NCI-H82 (cell line): ENCODE results near the gene NDST3.
"Not testable (repeated sequence)": the region's sequence is repeated elsewhere in the genome, so short reads cannot be mapped to it uniquely, and the experiment has no call there.

Experiments
- DNase-seq: peaks from one replicate; lab custom pipeline; 2025; lab: John Stamatoyannopoulos, UW

The NDST3 gene

DNA sequence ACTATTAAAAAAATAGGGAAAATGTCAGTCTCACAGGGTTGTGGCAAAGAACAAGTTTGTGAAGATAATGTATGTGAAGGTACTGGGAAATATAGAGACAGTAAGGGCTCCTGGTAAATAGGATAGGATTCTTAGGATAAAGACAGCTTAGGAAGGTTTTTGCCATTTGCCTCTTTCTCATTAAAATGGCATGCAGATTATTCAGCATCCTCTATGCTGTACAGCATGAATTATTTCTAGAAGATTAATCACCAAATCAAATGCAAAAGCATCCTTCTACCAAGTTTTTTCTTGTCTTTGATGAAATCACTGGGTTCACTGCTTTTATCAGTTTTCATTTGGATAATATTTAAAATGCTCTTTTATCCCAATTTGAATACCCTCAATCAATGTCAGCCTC is 142.8 kb downstream of the NDST3 start:
- DNase-seq = no peak

DNA sequence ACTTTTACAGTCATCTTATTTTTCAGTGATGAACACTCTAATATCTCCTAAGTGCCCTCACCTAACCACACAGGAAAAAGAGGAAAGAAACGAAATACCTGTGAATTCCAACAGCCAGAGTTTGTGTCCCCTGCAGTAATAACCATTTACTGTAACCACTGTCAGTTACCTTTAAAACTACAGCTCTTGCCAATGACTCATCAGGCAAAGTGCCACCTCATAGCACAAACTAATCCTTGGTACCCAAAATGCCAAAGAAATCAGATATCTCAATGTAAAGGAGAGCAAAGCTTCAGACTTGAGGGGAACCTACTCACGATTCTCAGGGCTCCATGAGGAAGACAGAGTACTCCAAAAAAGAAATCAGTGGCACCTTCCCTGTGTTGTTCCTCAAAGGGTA is 146.5 kb downstream of the NDST3 start:
- DNase-seq = no peak

DNA sequence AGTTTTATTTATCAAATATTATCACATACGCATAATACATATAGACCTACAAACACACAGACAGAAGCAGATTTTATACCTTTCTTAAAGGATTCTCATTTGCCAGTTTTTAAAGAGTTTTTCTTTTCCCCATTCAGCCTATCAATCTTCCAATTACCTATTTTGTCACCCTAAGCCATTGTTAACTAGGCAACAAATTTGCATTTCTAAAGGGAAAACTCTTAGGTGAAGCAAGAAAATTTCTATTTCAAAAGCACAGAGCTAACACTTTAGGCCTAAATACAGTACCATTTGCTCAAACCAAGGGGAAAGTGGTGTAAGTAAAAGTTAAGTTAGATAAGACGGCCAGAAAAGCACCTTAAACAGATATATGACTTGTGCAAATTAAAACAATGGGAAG is 156.6 kb downstream of the NDST3 start:
- DNase-seq = no peak

DNA sequence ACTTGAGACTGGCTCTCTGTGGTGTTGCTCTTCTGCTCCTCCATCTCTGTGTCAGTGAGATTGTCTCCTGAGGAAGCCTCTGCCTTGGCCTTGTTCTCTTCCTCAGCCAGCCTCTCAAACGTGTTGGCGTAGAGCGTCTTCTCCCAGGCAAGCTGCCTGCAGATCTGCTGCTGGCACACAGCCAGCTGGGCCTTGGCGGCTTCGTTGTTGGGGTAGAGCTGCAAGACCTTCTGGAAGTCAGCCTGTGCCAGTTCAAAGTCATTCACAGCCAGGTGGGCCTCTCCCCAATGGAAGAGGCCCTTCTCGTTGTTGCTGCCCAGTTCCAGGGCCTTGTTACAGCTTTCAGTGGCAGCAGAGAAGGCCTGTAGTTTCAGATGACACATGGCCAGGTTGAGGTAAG is 159.1 kb downstream of the NDST3 start:
- DNase-seq = no peak

DNA sequence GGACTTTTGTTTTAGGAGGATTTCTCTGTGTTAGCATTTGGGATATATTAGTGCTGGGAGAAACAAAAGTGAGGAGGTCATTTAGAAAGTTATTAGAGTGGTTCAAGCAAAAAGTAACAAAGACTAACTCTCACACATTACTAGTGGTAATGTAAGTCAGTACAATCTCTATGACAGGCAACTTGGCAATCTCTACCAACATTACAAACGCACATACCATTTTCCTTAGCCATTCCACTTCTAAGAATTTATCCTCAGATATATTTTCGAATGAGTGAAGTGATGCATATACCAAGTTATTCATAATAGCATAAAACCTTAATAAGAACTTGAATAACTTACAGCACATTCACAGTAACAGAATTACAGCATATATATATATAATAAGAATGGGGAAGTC is 172.3 kb downstream of the NDST3 start:
- DNase-seq = no peak

DNA sequence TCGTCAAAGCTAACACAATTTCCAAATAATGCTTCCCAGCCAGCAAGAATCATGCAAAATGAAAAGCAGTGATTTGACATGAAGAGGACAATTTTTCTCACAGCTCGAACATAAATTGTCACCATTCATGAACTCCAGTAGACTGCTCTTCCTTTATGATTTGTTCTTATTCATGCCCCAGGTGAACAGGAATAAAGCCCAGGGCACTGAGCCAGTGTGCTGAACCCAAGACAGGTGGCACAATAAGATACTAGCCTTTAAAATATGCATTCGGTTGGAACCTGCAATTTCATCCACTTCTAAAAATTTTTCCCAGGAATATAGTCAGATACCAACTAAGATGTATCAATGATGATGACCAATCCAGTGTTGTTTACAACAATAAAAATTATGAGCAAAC is 178.8 kb downstream of the NDST3 start:
- no peak for DNase-seq

DNA sequence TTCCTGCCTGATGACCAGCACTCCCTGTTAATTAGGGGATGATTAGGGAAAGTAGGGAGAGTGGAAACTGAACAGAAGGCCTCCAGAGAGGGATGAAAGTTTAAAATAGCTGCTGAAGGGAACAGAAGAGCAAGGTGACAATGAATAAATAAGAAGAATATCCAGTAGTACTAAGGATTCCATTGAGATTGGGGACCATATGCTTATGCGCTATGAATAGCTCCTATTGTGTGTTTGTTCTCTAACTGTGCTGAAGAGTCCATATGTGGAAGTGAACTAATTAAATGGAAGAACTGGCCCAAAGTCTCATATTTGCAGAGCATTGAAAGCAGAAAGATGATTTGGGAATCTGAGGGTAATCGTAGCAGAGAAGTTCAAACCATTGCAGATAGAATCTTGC is 181.5 kb downstream of the NDST3 start:
- no peak for DNase-seq

DNA sequence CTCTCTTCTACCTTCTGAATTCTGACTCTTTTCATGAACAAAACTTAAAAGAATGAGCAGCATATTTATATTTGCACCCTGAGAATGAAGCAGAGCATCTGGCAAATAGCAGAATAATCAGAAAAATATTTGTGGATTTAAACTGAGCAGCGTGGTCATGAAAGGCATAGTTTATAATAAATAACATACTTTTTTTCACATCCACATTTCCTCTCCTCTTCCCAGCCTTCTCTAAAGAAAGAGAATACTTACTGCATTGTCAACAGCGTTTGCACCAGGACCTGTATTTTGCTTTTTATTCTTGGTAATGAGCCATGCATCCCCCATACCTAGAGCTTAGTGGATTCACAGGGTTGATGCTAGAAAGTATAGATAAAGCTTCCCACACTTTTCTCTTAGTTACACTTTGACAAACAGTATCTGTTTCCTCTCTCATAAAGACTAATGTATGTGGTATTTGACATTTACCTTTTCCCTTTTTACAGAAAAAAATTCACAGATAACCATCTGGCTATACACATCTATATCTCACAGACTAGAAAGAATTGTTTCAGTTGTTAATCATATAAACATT is 187.0 kb downstream of the NDST3 start:
- DNase-seq = no peak

DNA sequence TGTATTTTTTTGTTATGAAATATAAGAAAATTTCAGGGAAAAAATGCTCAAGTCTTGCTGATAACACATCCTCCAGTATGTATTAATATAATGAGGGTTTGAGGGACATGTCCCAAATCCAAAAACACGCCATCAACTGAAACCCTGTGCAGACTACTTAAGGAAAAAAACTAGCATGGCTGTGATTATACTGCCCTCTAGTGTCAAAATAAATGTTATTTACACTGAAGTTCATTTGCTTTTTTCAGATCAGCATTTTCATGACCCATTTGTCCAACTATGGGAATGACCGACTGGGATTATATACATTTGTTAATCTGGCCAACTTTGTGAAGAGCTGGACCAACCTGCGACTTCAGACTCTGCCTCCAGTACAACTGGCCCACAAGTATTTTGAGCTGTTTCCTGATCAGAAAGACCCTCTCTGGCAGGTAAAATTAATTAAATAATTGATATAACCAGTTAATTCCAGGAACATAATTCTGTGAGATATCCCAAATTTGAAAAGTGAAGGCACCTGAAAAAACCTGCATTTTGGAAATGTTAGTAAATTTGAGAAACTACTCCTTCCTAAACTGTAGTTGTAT is 190.1 kb downstream of the NDST3 start:
- DNase-seq = peak; percentile 82

DNA sequence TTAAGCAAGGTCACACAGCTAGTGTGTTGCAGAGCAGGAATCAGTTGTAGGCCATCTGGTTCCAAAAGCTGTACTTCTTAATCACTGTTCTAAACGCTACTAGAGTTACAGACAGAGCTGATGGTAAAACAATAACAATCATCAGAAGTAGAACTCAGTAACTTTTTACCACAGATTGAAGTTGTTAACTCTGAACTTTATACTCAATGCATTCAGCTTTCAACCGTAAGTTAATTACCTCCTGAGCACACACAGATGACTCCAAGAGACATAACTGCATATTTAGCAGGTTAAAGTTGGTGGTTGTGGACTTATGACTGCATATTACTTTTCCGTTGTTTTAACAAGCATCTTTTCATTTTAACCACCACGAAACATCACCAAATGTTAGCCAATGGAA is 191.2 kb downstream of the NDST3 start:
- DNase-seq = peak; percentile 14

DNA sequence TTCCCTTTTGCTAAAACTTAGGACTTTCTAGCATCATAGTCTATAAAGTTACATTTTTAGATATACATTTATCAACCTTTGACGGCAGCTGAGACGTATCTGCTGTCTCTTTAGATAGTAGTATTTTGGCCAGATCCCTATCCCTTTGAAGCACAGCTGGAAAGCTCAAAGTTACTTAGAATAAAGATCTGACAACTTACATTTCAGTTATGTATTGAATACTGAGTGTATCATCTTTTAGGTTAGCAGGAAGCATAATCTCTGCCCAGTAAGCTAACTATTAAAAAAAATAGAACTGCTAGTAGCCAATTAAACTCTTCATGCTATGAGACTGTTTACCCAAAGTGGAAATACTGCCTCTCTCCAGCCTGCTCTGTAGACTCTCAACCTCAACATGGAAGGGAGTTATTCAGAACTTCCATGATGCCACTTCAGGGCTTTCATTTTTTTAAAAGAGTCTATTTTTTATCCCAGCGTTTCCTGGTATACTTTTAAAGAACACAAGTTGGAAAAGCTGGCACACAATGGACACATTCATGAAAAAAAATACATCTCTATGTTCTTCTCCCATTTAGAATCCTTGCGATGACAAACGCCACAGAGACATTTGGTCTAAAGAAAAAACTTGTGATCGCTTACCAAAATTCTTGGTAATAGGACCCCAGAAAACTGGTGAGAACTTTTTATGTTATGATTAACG is 192.2 kb downstream of the NDST3 start:
- no peak for DNase-seq

DNA sequence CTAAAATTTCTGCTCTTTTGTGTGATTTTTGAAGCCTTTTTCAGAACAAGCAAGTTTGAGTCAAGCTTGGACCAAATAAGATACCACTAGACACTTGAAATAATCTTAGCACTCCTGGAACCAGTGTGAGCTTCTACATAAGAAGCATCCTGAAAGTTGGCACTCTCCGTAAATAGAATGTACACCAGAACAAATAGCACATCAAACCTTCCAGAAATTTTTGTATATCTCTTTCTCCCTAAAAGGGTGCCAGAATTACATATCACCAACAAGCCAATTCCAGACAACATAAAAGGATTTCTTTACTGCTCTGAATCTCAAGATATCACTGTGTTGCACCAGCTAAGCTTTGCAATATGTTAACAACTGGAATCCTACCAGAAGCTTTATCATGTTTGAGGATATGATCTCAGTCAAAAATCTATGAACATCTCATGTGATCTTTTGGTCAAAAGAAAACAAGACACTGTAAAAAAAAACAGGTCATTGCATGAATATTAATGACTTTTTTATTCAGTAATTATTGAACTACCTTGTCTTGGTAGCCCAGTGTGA is 201.4 kb downstream of the NDST3 start:
- DNase-seq = no peak

DNA sequence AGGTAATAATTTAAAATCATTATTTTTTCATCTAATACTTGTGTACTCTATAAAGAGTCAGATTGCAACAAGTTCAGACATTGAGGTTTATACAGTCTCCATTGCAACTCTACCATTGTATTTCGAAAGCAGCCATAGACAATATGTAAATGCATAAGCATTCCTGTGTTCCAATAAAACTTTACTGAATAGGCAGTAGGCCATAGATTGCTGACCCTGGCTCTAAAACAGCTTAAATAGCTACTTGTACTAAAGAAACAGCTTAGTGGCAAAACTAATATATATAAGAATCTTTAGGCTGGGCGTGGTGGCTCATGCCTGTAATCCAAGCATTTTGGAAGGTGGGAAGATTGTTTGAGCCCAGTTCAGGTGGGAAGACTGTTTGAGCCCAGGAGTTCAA is 203.2 kb downstream of the NDST3 start:
- no peak for DNase-seq

DNA sequence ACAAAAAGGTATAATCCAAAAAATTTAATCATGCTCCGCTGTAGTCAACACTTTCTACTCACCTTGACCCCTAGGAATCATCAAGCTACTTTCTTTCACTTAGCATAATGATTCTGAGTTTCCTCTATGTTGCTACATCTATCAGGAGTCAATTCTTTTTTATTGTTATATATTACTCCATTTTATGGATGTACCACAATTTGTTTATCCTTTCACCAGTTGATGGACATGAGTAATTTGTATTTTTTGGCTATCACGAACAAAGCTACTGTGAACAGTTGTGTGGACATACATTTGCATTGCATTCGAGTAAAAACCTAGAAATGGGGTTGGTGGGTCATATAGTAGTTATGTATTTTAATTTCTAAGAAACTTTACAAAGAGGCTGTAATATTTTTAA is 215.6 kb downstream of the NDST3 start:
- DNase-seq = no peak

DNA sequence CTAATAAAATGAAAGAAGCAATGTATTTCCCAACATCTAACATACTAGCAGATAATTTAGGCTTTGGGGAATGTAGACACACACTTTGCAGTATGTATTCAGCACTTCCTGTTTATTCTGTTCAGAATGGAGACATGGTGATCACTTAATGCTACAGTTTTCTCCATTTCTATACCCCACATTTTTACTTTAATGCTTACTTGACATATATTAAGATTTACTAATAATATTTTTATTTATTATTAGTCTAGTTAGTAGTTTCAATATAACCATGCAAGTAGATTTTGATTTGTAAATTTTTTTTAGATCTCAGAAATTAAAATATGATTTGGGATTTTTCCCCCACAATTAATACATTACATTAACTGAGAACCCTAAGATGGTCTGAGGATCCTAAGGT is 220.1 kb downstream of the NDST3 start:
- no peak for DNase-seq

DNA sequence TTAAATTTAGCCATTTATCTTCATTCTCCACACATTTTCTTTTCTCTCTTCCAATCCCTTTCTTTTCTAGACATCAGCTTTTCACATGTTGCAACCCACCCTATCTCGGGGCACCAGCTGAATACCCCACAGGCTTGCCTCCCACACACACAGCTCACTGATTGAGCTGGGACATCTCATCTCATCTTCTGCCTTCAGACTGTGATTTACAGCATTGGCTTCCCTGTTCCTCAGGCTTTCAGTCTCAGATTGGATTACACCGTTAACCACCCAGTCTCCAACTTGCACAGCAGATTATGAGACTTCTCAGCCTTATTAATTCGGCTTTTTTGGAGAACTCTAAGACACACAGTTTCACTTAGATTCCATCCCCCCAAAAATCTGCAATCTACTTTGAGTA is 224.8 kb downstream of the NDST3 start:
- DNase-seq = peak; percentile 63

DNA sequence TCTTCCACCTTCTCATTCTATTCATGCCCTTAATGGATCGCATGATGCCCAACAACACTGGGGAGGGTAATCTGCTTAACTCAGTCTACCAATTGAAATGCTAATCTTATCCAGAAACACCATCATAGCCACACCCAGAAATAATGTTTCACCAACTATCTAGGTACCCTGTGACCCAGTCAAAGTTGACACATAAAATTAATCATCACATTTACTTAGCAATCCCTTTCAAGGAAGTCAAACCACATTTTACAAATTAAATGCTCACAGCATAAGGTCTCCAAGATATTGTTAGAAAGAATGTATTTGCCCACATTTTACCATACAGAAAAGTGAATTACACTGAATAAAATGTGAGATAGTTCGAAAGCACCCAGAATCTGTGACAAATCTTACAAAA is 226.0 kb downstream of the NDST3 start:
- DNase-seq = no peak

DNA sequence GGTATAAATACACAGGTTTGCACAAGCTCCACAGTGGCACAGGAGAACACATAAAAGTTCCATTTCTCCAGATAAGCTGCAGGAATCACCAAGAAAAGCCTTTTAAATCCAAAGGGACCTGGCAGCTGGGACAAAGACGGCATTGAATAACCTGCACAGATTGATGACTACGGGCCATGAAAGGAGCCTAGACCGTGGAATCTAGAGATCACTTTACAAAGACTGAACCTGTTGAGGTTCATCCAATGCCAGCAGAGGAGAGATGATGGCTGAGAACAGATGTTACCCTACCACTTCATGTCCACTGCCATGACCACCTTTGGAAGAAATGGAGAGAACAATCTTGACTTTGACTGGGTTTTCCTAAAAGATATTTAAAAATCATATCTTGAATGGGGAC is 229.8 kb downstream of the NDST3 start:
- no peak for DNase-seq

DNA sequence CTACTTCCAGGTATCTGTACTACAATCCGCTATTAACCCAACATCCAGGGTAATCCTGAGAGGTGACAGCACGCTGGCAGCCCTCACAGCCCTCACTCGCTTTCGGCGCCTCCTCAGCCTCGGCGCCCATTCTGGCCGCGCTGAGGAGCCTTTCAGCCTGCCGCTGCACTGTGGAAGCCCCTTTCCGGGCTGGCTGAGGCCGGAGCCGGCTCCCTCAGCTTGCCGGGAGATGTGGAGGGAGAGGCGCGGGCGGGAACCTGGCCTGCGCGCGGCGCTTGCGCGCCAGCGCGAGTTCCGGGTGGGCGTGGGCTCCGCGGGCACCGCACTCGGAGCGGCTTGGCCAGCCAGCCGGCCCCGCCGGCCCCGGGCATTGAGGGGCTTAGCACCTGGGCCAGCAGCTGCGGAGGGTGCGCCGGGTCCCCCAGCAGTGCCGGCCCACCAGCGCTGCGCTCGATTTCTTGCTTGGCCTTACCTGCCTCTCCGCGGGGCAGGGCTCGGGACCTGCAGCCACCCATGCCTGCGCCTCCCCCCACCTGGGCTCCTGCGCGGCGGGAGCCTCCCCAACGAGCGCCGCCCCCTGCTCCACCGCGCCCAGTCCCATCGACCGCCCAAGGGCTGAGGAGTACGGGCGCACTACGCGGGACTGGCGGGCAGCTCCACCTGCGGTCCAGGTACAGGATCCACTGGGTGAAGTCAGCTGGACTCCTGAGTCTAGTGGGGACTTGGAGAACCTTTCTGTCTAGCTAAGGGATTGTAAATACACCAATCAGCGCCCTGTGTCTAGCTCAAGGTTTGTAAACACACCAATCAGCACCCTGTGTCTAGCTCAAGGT is 231.2 kb downstream of the NDST3 start:
- no peak for DNase-seq

DNA sequence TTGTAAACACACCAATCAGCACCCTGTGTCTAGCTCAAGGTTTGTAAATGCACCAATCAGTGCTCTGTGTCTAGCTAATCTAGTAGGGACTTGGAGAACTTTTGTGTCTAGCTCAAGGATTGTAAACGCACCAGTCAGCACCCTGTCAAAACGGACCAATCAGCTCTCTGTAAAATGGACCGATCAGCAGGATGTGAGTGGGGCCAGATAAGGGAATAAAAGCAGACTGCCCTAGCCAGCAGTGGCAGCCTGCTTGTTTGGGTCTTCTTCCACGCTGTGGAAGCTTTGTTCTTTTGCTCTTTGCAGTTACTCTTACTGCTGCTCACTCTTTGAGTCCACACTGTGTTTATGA is 231.8 kb downstream of the NDST3 start:
- DNase-seq = not testable (repeated sequence)

DNA sequence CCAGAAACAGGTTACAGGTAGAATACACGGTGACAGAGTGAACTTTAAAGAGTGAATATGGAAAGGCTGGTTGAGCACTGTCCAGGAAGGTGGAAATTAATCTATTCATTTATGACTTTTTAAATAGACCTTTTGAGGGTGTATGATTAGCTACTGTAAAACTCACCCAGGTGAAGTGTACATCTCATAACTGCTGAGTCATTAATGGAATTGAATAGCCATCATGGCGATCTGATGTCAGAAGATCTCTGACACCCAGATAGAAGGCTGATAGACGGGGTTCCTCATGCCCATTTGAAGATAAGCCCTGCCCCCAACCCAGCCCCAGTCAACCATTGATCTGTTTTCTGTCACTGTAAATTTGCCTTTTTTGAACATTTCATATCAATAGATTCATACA is 234.5 kb downstream of the NDST3 start:
- no peak for DNase-seq

DNA sequence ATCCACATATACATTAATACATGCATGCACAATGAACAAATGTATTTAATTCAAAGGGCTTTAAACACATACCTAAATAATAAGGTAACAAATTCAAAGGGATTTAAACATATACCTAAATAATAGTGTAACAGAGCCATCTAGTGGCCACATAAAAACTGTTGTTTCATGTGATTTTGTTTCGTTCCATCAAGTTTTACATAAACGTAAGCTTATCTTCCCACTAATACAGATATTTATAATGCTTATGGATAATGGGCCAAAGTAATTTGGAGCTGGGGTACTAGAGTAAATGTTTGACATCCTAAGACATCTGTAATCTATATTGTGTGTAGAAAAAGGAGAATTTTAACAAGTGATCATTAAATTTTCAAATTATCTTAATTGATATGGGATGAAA is 236.2 kb downstream of the NDST3 start:
- peak; percentile 63 for DNase-seq

DNA sequence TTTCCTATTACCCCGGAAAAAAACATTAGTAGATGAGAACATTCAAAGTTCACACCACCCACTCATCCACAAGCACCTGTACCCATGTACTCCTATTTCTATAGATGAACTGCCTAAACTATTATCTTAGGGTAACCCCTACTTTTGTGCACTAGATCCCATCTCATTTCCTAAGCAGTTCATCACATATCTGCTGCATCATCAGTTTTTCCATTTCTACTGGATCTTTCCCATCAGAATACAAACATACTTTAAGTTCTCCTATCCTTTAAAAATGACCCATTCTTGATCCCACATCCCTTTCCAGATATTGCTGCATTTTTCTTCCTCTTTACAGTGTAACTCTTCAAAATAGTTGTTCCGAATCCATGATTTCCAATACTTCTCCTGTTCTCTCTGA is 237.5 kb downstream of the NDST3 start:
- DNase-seq = no peak
